A673 (cell line): ENCODE measurements around the gene PRDM13. TPM values are rescaled to one million over a fixed set of nuclear protein-coding genes. Genes with fewer than 3 reads are reported as not detected.

Experiments
- BruUV-seq: library from RNA; stranded (reverse); fragments of 400-500 nt; replicated peaks from 2 replicates; lab custom pipeline; 2021; lab: Mats Ljungman, UMichigan
- CTCF ChIA-PET: fragments of 300-600 bp; sonication (Branson Sonifier 250); formaldehyde crosslinking; loops from one replicate; lab custom pipeline; 2022; ENCODE audit warnings: antibody characterized with exemption; lab: Charles Lee
- POLR2A ChIA-PET: fragments of 300-600 bp; sonication (Branson Sonifier 250); formaldehyde crosslinking; loops from one replicate; lab custom pipeline; 2022; ENCODE audit warnings: antibody characterized with exemption; ENCODE audit not compliant: low non-redundant PET; lab: Charles Lee
- DNase-seq: peaks from one replicate; pipeline ENCODE4 v3.0.0-alpha.2; 2015; ENCODE audit warnings: low spot score
- H3K27ac ChIP-seq: fragments of 200-600 bp; sonication (generic); 2 replicates; pipeline ENCODE4 v1.5.1; 2016; ENCODE audit warnings: mixed run types, low read depth, mild to moderate bottlenecking, mixed read lengths, antibody characterized with exemption, low read length; ENCODE audit not compliant: poor library complexity, severe bottlenecking
- H3K27me3 ChIP-seq: fragments of 200-600 bp; sonication (generic); replicated peaks from 2 replicates; pipeline ENCODE4 v1.6.1; 2017; ENCODE audit warnings: mixed run types, low read depth, mild to moderate bottlenecking, mixed read lengths, antibody characterized with exemption, low read length; ENCODE audit not compliant: insufficient read depth, poor library complexity
- H3K36me3 ChIP-seq: fragments of 200-600 bp; sonication (generic); 2 replicates; pipeline ENCODE4 v1.6.1; 2016; ENCODE audit warnings: mixed run types, mild to moderate bottlenecking, mixed read lengths, antibody characterized with exemption, low read length; ENCODE audit not compliant: insufficient read depth, poor library complexity, severe bottlenecking
- H3K4me1 ChIP-seq: fragments of 200-600 bp; sonication (generic); 2 replicates; pipeline ENCODE4 v1.6.1; 2017; ENCODE audit warnings: mixed run types, mild to moderate bottlenecking, mixed read lengths, antibody characterized with exemption, low read length; ENCODE audit not compliant: insufficient read depth, poor library complexity, severe bottlenecking
- H3K4me3 ChIP-seq: fragments of 200-600 bp; sonication (generic); 2 replicates; pipeline ENCODE4 v1.5.1; 2016; ENCODE audit warnings: low read depth, mixed run types, mild to moderate bottlenecking, mixed read lengths, low read length; ENCODE audit not compliant: poor library complexity, severe bottlenecking
- H3K9me3 ChIP-seq: fragments of 200-600 bp; sonication (generic); 2 replicates; pipeline ENCODE4 v1.6.1; 2016; ENCODE audit warnings: mixed run types, low read depth, mild to moderate bottlenecking, mixed read lengths, antibody characterized with exemption, low read length; ENCODE audit not compliant: poor library complexity, severe bottlenecking
- EZH2 ChIP-seq: fragments of 200-600 bp; sonication (generic); IDR thresholded peaks from 2 replicates; pipeline ENCODE4 v1.6.1; 2017; ENCODE audit warnings: borderline replicate concordance, low read depth, mild to moderate bottlenecking, mixed read lengths, antibody characterized with exemption, low read length; ENCODE audit not compliant: poor library complexity, severe bottlenecking
- intact Hi-C: fragments of 100-400 bp; cut with micrococcal nuclease; formaldehyde crosslinking; loops from one replicate; pipeline ENCODE4 v1.10.0; 2022; ENCODE audit not compliant: unreplicated experiment
- total RNA-seq: library from RNA; stranded (reverse); gene quantifications from 2 replicates; pipeline ENCODE4 v1.2.3, GENCODE V29; 2021
- TF ChIP-seq, protein P1 (sequence below): fragments of 300-800, 200-600 bp; sonication (generic); conservative IDR thresholded peaks from 2 replicates; pipeline ENCODE4 v1.5.1; 2017; ENCODE audit warnings: low read depth, mild to moderate bottlenecking, antibody characterized with exemption, low read length, moderate library complexity, mixed read lengths

Gene PRDM13
- total RNA-seq, 1 experiment from 2014 or later, result 0.58 TPM

DNA sequence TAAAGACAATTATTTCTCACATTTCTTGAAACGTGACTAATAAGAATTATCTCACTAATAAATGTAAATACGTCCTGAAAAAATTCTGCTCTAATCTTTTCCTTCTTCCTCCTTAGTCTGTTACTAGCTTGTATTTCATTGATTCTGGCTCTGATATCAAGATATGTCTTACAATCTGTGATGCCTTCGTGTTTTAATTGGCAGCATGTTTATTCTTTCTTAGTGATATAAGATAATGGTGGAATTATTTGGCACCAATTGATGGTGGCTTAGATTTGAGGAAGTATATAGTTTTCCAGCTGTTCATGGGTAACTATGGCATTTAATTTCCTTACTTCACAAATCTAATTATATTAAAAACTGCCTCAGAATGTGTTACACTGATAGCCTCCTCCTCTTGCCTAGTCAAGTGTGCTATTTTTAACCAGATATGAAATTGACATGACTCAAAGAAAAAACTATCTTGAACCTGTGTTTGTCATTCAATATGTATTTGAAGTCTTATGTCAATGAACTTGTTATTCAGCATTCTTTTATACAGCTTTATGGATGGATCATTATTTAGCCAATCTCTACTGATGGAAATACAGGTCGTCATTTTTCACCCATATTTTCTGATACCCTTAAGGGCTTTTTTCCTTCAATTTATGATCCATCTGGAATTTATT is 43.4 kb upstream of the PRDM13 start:
- H3K9me3 ChIP-seq, result no peaks in the 10 kb centered on the region
- ChIA-PET CTCF (no interaction called here), POLR2A (no interaction called here)
- H3K27me3 ChIP-seq, result no peaks in the 10 kb centered on the region
- H3K4me1 ChIP-seq, result peaks cover 28% of the 10 kb centered on the region
- no peak for DNase-seq
- H3K36me3 ChIP-seq, result peaks cover 28% of the 10 kb centered on the region
- intact Hi-C loops, result no loop called here
- BruUV-seq, result no TSS peak
- H3K27ac ChIP-seq, result peak overlapping the region; percentile 26
- no peak overlapping the region for H3K4me3 ChIP-seq
- TF ChIP-seq EZH2, result no peak
- TF ChIP-seq, protein P1, sequence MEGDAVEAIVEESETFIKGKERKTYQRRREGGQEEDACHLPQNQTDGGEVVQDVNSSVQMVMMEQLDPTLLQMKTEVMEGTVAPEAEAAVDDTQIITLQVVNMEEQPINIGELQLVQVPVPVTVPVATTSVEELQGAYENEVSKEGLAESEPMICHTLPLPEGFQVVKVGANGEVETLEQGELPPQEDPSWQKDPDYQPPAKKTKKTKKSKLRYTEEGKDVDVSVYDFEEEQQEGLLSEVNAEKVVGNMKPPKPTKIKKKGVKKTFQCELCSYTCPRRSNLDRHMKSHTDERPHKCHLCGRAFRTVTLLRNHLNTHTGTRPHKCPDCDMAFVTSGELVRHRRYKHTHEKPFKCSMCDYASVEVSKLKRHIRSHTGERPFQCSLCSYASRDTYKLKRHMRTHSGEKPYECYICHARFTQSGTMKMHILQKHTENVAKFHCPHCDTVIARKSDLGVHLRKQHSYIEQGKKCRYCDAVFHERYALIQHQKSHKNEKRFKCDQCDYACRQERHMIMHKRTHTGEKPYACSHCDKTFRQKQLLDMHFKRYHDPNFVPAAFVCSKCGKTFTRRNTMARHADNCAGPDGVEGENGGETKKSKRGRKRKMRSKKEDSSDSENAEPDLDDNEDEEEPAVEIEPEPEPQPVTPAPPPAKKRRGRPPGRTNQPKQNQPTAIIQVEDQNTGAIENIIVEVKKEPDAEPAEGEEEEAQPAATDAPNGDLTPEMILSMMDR, result no peak

DNA sequence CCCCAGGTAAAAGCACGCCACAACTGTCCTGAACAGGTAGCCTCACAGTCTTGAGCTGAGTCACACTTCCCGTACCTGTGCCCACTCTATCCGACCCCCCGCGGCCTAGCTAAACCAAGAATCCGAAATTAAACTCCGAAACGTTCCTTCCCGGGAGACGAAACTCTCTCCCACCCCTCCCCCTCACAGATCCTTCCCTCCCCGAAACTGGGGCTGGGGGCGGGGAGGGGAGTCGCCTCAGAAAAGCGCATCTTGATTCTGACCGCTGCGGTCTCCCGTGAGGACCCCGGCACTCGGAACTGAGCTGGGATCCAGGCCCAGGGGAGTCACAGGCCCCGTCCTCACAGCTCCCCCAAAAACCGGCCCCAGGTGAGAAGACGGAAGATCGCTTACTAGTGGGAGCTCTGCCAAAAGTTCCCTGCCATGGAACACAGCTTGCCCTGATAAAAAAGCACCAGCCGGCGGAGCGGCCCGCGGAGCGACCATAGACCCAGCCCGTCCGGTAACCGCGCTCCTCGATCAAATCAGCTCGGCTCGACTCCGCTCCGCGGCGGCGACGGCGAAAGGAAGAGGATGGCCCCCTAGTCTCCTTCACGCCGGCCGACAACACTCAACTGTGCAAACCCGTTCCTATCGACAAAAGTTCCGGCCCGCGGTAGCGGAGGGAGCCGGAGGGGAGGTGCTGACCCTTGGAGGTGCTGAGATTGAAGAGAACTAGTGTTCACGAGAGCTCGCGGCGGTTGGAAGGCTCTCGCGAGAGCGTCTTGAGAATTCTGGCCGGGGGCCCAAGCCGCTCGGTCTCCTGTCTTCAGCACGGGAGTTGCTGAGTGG is 38.3 kb upstream of the PRDM13 start, which contains the start of gene CCNC:
TSS of gene CCNC (minus strand) at position 558 of the 831 bp plus-strand sequence. CDS start at position 425, 133 bp downstream.
- DNase-seq, result peak; percentile 98
- ChIA-PET CTCF (no interaction called here), POLR2A (interaction anchor here (0.5 kb wide), 2 partner anchors 37 to 182 kb away, joined by 3 to 4 read pairs; no protein-coding TSS in a partner anchor)
- Histone ChIP-seq H3K27me3 (no peaks in the 10 kb centered on the region), H3K4me3 (peak within 1 kb of the TSS; percentile 79), H3K9me3 (no peaks in the 10 kb centered on the region), H3K36me3 (no peaks in the 10 kb centered on the region), H3K4me1 (peaks cover 22% of the 10 kb centered on the region), H3K27ac (peak within 1 kb of the TSS; percentile 89)
- BruUV-seq, result no TSS peak
- TF ChIP-seq, protein P1, result no peak
- TF ChIP-seq EZH2, result no peak
- intact Hi-C loops, result loop anchor here (2.0 kb wide), 1 partner anchor 48 kb away; no protein-coding TSS in a partner anchor

DNA sequence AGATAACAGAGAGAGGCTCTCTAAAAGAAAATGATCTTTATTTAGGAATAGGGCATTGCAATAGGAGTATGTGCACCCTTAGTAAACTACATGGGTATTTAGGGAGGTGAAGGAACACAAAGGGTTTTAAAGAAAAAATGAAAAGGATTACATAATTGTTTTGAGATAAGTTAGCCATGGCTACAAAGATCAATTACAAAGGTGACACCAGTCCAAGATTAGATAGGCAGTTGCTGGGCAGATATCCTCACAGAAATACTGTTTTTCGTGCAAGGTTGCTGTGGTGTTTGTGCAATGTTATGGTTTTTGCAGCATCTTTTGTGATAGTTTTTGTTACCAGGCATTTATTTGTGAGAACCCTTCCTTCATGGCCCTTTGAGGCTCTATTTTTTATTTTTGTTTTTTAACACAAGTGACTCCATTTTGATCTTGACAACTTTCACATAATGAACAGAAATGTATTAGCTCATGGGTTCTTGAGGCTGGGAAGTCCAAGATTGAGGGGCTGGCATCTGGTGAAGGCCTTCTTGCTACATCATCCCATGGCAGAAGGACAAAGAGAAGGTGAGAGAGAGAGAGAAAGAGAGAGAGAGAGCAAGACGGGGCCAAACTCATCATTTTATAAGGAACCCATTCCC is 32.5 kb upstream of the PRDM13 start:
- DNase-seq, result no peak
- no peak for TF ChIP-seq EZH2
- TF ChIP-seq, protein P1, result no peak
- intact Hi-C loops, result no loop called here
- no peaks in the 10 kb centered on the region for H3K36me3 ChIP-seq
- H3K27ac ChIP-seq, result no peak overlapping the region
- H3K27me3 ChIP-seq, result no peaks in the 10 kb centered on the region
- ChIA-PET POLR2A (no interaction called here), CTCF (no interaction called here)
- H3K4me1 ChIP-seq, result no peaks in the 10 kb centered on the region
- BruUV-seq, result no TSS peak
- no peak overlapping the region for H3K4me3 ChIP-seq
- no peaks in the 10 kb centered on the region for H3K9me3 ChIP-seq
